H1 (cell line): Measurements from ENCODE around the gene LRWD1. TPM values are rescaled to one million over a fixed set of nuclear protein-coding genes. Genes with fewer than 3 reads are reported as not detected.
"Not testable (repeated sequence)": the region's sequence is repeated elsewhere in the genome, so short reads cannot be mapped to it uniquely, and the experiment has no call there.

Experiments
- CTCF ChIA-PET: fragments of 300-600 bp; sonication (Branson Sonifier 250); formaldehyde crosslinking; loops from one replicate; lab custom pipeline; 2021; ENCODE audit not compliant: partially characterized antibody; lab: Charles Lee
- POLR2A ChIA-PET: fragments of 300-600 bp; sonication (Branson Sonifier 250); formaldehyde crosslinking; loops from one replicate; lab custom pipeline; 2021; ENCODE audit warnings: inconsistent platforms; ENCODE audit not compliant: partially characterized antibody; lab: Charles Lee
- DNase-seq, 2 experiments: peaks; one replicate each; pipeline versions ENCODE4 v3.0.0 to v3.0.0-alpha.2; 2010 to 2022; ENCODE audit warnings: low spot score in 2 of 2, low read depth in 1 of 2, mixed read lengths in 1 of 2
- FAIRE-seq: peaks from 2 replicates; lab custom pipeline; 2011; peaks lifted over from hg19 to GRCh38; lab: Jason Lieb, UNC
- H2AFZ ChIP-seq: 2 replicates; pipeline ENCODE4 v1.8.1; 2012; ENCODE audit warnings: low read length, inconsistent platforms
- H2AK5ac ChIP-seq: 2 replicates; pipeline ENCODE4 v1.6.1; 2013; ENCODE audit warnings: low read depth, low read length
- H2BK120ac ChIP-seq: replicated peaks from 2 replicates; pipeline ENCODE3; 2013; ENCODE audit warnings: low read depth, low read length, inconsistent platforms
- H2BK12ac ChIP-seq: 2 replicates; pipeline ENCODE4 v1.6.1; 2013; ENCODE audit warnings: low read depth, low read length
- H2BK15ac ChIP-seq: 2 replicates; pipeline ENCODE4 v1.6.1; 2013; ENCODE audit warnings: low read length
- H2BK20ac ChIP-seq: 2 replicates; pipeline ENCODE4 v1.6.1; 2013; ENCODE audit warnings: low read length
- H2BK5ac ChIP-seq: 2 replicates; pipeline ENCODE4 v1.6.1; 2013; ENCODE audit warnings: low read depth, low read length
- H3K14ac ChIP-seq: 2 replicates; pipeline ENCODE4 v1.6.1; 2013; ENCODE audit warnings: inconsistent platforms; ENCODE audit not compliant: insufficient read length
- H3K18ac ChIP-seq: 2 replicates; pipeline ENCODE4 v1.6.1; 2013; ENCODE audit warnings: low read length; ENCODE audit errors: extremely low read depth
- H3K23ac ChIP-seq: 2 replicates; pipeline ENCODE4 v1.6.1; 2013; ENCODE audit warnings: inconsistent platforms; ENCODE audit not compliant: insufficient read length
- H3K23me2 ChIP-seq: 2 replicates; pipeline ENCODE4 v1.6.1; 2013; ENCODE audit warnings: low read depth, low read length
- H3K27ac ChIP-seq: 2 replicates; pipeline ENCODE4 v1.6.1; 2011; ENCODE audit warnings: low read depth, low read length, inconsistent platforms
- H3K27me3 ChIP-seq, 4 experiments: replicated peaks in 1 of 4; 1 replicate in 1 of 4; 2 replicates in 3 of 4; pipeline versions ENCODE4 v1.6.1 to v1.8.1; 2011 to 2013; ENCODE audit warnings: low read length in 3 of 4, mild to moderate bottlenecking in 3 of 4, inconsistent platforms in 2 of 4, mixed read lengths in 2 of 4, moderate library complexity in 1 of 4; ENCODE audit not compliant: control insufficient read depth in 3 of 4, insufficient read depth in 3 of 4; ENCODE audit errors: extremely low read depth in 1 of 4
- H3K36me3 ChIP-seq, 4 experiments: 2 replicates each; pipeline versions ENCODE4 v1.6.1 to v1.8.1; 2011 to 2013; ENCODE audit warnings: mild to moderate bottlenecking in 4 of 4, low read length in 3 of 4, moderate library complexity in 2 of 4, control low read depth in 1 of 4, inconsistent platforms in 1 of 4; ENCODE audit not compliant: insufficient read depth in 4 of 4, control insufficient read depth in 2 of 4
- H3K4ac ChIP-seq: replicated peaks from 2 replicates; pipeline ENCODE3; 2013; ENCODE audit warnings: low read length, low read depth, mixed read lengths, inconsistent platforms; ENCODE audit not compliant: insufficient read length
- H3K4me1 ChIP-seq, 4 experiments: replicated peaks in 1 of 4; 1 replicate in 1 of 4; 2 replicates in 3 of 4; pipeline versions ENCODE4 v1.6.1 to v1.8.1; 2011 to 2013; ENCODE audit warnings: low read length in 3 of 4, inconsistent platforms in 2 of 4, mixed read lengths in 1 of 4; ENCODE audit not compliant: insufficient read depth in 4 of 4, control insufficient read depth in 3 of 4
- H3K4me2 ChIP-seq, 2 experiments: 2 replicates each; pipeline versions ENCODE4 v1.6.1 to v1.8.1; 2011 to 2013; ENCODE audit warnings: low read depth in 2 of 2, low read length in 2 of 2, control low read depth in 1 of 2, inconsistent platforms in 1 of 2, mild to moderate bottlenecking in 1 of 2; ENCODE audit not compliant: insufficient read depth in 1 of 2
- H3K4me3 ChIP-seq, 4 experiments: fragments of 200-600, 300-600 bp in 1 of 4; sonication (generic), shearing (Covaris generic), sonication (Bioruptor Twin) in 1 of 4; 2 replicates each; pipeline versions ENCODE4 v1.5.1 to v1.8.1; 2011 to 2016; ENCODE audit warnings: low read length in 4 of 4, low read depth in 3 of 4, control low read depth in 2 of 4, inconsistent platforms in 2 of 4, mild to moderate bottlenecking in 2 of 4, mixed read lengths in 1 of 4, moderate library complexity in 1 of 4; ENCODE audit not compliant: insufficient read depth in 2 of 4; ENCODE audit errors: extremely low read depth in 1 of 4
- H3K56ac ChIP-seq: replicated peaks from 2 replicates; pipeline ENCODE3; 2013; ENCODE audit warnings: low read depth, mild to moderate bottlenecking, mixed read lengths, low read length, inconsistent platforms; ENCODE audit not compliant: insufficient read length
- H3K79me1 ChIP-seq: 2 replicates; pipeline ENCODE4 v1.6.1; 2013; ENCODE audit warnings: low read depth, low read length, control low read depth
- H3K79me2 ChIP-seq, 2 experiments: 2 replicates each; pipeline versions ENCODE4 v1.6.1 to v1.8.1; 2012 to 2013; ENCODE audit warnings: low read length in 2 of 2, mild to moderate bottlenecking in 2 of 2, inconsistent platforms in 1 of 2; ENCODE audit not compliant: insufficient read depth in 2 of 2, control insufficient read depth in 1 of 2
- H3K9ac ChIP-seq, 4 experiments: replicated peaks in 1 of 4; 1 replicate in 1 of 4; 2 replicates in 3 of 4; pipeline versions ENCODE4 v1.6.1 to v1.8.1; 2011 to 2013; ENCODE audit warnings: low read depth in 3 of 4, low read length in 3 of 4, control low read depth in 2 of 4, mild to moderate bottlenecking in 2 of 4, moderate library complexity in 2 of 4, inconsistent platforms in 1 of 4; ENCODE audit errors: extremely low read depth in 1 of 4
- H3K9me3 ChIP-seq, 2 experiments: 2 replicates each; pipeline versions ENCODE4 v1.6.1 to v1.8.1; 2012 to 2013; ENCODE audit warnings: mild to moderate bottlenecking in 2 of 2, moderate library complexity in 2 of 2, control low read depth in 1 of 2, inconsistent platforms in 1 of 2, low read depth in 1 of 2, low read length in 1 of 2, mixed read lengths in 1 of 2; ENCODE audit not compliant: insufficient read depth in 2 of 2
- H4K20me1 ChIP-seq, 2 experiments: replicated peaks in 1 of 2; 2 replicates each; pipeline versions ENCODE3 to v1.8.1; 2011 to 2013; ENCODE audit warnings: inconsistent platforms in 2 of 2, low read length in 2 of 2, mild to moderate bottlenecking in 1 of 2; ENCODE audit not compliant: insufficient read depth in 2 of 2, control insufficient read depth in 1 of 2
- H4K5ac ChIP-seq: 2 replicates; pipeline ENCODE4 v1.6.1; 2013; ENCODE audit warnings: low read length, low read depth, mixed read lengths, inconsistent platforms; ENCODE audit not compliant: insufficient read length
- H4K8ac ChIP-seq: 2 replicates; pipeline ENCODE4 v1.8.0; 2013; ENCODE audit warnings: mild to moderate bottlenecking, moderate library complexity, low read length, inconsistent platforms; ENCODE audit not compliant: insufficient read depth; ENCODE audit errors: extremely low read depth
- H4K91ac ChIP-seq: replicated peaks from 2 replicates; pipeline ENCODE3; 2013; ENCODE audit warnings: low read length, mixed read lengths, inconsistent platforms; ENCODE audit not compliant: insufficient read length
- whole genome bisulfite sequencing, 2 experiments: shearing (Covaris generic) in 1 of 2; methylation state at CpG; one replicate each; pipeline versions ENCODE4 v1.1.6 to v1.1.7; 2013 to 2015; ENCODE audit warnings: low lambda C conversion rate in 2 of 2, mixed read lengths in 2 of 2, inconsistent platforms in 1 of 2, low coverage in 1 of 2, missing lambda C conversion rate in 1 of 2; ENCODE audit not compliant: insufficient replicate concordance in 2 of 2, insufficient coverage in 1 of 2, insufficient read length in 1 of 2; ENCODE audit errors: extremely low coverage in 1 of 2, missing lambda C conversion rate in 1 of 2; 5-methylcytosine and 5-hydroxymethylcytosine counted together
- polyA plus RNA-seq, 7 experiments: library from polyadenylated mRNA; depleted of rRNA in 3 of 7; stranded (reverse) in 5 of 7; unstranded in 2 of 7; fragments of >200 nt in 5 of 7; fragments of 200-250 nt in 2 of 7; gene quantifications; 1 replicate in 5 of 7; 2 replicates in 1 of 7; 4 replicates in 1 of 7; pipeline versions ENCODE4 v1.2.1 to v1.2.3, GENCODE V29; 2011 to 2013; ENCODE audit warnings: missing spikeins in 2 of 7, mixed read lengths in 2 of 7
- total RNA-seq: library from RNA; stranded (reverse); fragmentation: NEBNext Ultra II Directional; extraction: Animal tissue kit (Norgen Biotek cat#: 25700); gene quantifications from 2 replicates; pipeline ENCODE4 v1.2.1, GENCODE V29; 2021

Gene LRWD1
- total and polyA plus RNA-seq, 2 of the 8 experiments (the other 6 are each of a cell fraction or from before 2014, with no cell fraction given): 23.4 to 26.8 TPM

GRCh38 chr7:102507410-102508088 is 42.8 kb downstream of the LRWD1 start:
- H3K9ac ChIP-seq, H3K27ac ChIP-seq, H2AK5ac ChIP-seq, H4K8ac ChIP-seq, H3K4me1 ChIP-seq, H2BK12ac ChIP-seq, H3K23me2 ChIP-seq, H3K4me2 ChIP-seq, POLR2A ChIA-PET, H3K4me3 ChIP-seq, H3K79me2 ChIP-seq, H3K56ac ChIP-seq, H2BK120ac ChIP-seq, H4K5ac ChIP-seq, FAIRE-seq, H3K36me3 ChIP-seq, H2BK5ac ChIP-seq, H3K79me1 ChIP-seq, H4K91ac ChIP-seq, H2AFZ ChIP-seq, H4K20me1 ChIP-seq, H2BK15ac ChIP-seq, H3K4ac ChIP-seq, CTCF ChIA-PET, H3K14ac ChIP-seq, H3K27me3 ChIP-seq, H3K9me3 ChIP-seq, H3K23ac ChIP-seq, H2BK20ac ChIP-seq, H3K18ac ChIP-seq: not testable (repeated sequence)
- 74% methylated on average over 2 of the region's 8 CpGs; no CpG with 5 or more reads in 1 of the 2 experiments for WGBS, 2 experiments
- peak in 1 of 2 experiments; percentile 54 for DNase-seq

- CTCF ChIA-PET, H3K79me1 ChIP-seq, H3K9ac ChIP-seq, H3K9me3 ChIP-seq, H3K4me3 ChIP-seq, H3K36me3 ChIP-seq, H4K20me1 ChIP-seq, H4K5ac ChIP-seq, H3K4me1 ChIP-seq, H3K27me3 ChIP-seq, H4K8ac ChIP-seq, H3K18ac ChIP-seq, H2AK5ac ChIP-seq, H3K14ac ChIP-seq, H3K27ac ChIP-seq, H2BK120ac ChIP-seq, POLR2A ChIA-PET, H2BK20ac ChIP-seq, H2AFZ ChIP-seq, H2BK5ac ChIP-seq, H3K4me2 ChIP-seq, H3K79me2 ChIP-seq, H3K4ac ChIP-seq, H3K23me2 ChIP-seq, H2BK15ac ChIP-seq, H4K91ac ChIP-seq, FAIRE-seq, H3K23ac ChIP-seq, H3K56ac ChIP-seq, H2BK12ac ChIP-seq: not testable (repeated sequence)
- 81% methylated on average over 4 of the region's 8 CpGs; no CpG with 5 or more reads in 1 of the 2 experiments for WGBS, 2 experiments
- DNase-seq: peak in 1 of 2 experiments; percentile 23
Measured at GRCh38 chr7:102510575-102510974, 45.8 kb downstream of the LRWD1 start.
